Choroid plexus epithelial cell (primary cell): ENCODE measurements around the gene FAM187B.

Experiments
- DNase-seq: peaks from one replicate; pipeline ENCODE4 v3.0.0-alpha.2; 2010; ENCODE audit warnings: low read depth
- H3K4me3 ChIP-seq: 2 replicates; pipeline ENCODE4 v1.5.1; 2011; ENCODE audit warnings: low read depth, mild to moderate bottlenecking, control low read depth, low read length, moderate library complexity
- TF ChIP-seq, protein P1 (sequence below): conservative IDR thresholded peaks from 2 replicates; pipeline ENCODE4 v1.5.1; 2011; ENCODE audit warnings: low read depth, mild to moderate bottlenecking, control low read depth, inconsistent platforms, low read length, moderate library complexity

Gene FAM187B

DNA sequence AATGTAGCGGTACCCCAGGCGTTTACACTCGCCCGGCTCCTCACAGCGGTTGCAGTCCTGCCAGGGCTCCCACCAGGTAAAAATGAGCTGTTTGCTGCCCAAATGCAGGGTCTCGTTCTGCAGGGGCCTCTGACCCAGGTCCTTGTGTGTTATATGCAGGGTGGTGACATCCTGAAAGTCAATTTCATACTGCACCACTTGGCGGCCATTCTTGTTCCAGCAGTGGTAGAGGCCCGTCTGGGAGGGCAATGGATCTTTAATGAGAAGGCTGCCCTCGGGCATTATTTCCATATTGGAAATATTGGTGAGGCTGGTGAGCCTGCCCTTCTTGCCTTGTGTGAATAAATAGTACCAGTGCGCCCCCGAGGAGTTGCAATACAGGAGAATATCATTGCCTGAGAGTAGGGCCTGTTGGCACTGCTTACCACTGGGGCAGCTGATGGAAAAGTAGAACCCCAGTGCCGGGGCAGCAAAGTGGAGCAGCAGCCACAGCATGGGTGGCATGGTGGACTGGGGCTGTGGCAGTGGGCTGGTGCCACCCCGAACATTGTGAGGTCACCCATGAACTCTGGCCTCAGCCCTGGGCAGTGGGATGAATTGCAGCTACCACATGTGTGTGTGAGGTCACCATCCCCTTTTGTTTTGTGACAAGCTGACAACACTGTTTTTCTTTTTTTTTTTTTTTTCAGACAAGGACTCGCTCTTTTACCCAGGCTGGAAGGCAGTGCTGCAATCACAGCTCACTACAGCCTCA, at the start of gene FAM187B:
Gene FAM187B, minus strand, starts transcription at position 563 of the 754 bp plus-strand sequence. Its CDS starts 59 bp downstream, at position 504.
- no peak within 1 kb of the TSS for H3K4me3 ChIP-seq
- TF ChIP-seq, protein P1, sequence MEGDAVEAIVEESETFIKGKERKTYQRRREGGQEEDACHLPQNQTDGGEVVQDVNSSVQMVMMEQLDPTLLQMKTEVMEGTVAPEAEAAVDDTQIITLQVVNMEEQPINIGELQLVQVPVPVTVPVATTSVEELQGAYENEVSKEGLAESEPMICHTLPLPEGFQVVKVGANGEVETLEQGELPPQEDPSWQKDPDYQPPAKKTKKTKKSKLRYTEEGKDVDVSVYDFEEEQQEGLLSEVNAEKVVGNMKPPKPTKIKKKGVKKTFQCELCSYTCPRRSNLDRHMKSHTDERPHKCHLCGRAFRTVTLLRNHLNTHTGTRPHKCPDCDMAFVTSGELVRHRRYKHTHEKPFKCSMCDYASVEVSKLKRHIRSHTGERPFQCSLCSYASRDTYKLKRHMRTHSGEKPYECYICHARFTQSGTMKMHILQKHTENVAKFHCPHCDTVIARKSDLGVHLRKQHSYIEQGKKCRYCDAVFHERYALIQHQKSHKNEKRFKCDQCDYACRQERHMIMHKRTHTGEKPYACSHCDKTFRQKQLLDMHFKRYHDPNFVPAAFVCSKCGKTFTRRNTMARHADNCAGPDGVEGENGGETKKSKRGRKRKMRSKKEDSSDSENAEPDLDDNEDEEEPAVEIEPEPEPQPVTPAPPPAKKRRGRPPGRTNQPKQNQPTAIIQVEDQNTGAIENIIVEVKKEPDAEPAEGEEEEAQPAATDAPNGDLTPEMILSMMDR: no peak
- DNase-seq: no peak

DNA sequence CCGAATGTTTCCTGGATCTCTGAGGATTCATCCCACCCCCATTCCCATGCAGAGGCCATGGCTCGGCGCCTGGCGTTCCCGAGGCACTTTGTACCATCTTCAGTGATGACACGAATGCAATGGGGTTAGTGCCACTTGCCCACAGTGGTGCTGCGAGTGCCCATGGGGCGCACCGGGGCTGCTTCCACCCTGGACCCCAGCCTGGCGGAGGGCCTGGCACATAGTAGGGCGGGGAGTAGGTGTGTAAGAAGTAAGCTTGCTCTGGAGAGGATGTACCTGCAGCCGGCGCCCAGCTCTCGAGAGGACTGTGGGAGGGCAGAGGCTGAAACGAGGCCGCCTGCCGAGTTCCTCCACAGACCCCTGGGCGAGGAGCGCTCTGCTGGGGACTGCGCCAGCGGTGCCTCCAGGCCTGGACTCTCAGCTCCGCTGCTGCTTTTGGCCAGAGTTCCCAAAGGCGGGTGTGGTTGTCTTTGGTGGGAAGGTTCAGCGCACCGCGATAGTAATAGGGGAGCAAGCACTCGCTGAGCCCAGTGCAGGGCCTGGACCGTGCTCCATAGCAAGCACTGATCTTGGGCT, 48.3 kb upstream of the FAM187B start:
- H3K4me3 ChIP-seq: no peak overlapping the region
- no peak for DNase-seq
- TF ChIP-seq, protein P1: no peak

DNA sequence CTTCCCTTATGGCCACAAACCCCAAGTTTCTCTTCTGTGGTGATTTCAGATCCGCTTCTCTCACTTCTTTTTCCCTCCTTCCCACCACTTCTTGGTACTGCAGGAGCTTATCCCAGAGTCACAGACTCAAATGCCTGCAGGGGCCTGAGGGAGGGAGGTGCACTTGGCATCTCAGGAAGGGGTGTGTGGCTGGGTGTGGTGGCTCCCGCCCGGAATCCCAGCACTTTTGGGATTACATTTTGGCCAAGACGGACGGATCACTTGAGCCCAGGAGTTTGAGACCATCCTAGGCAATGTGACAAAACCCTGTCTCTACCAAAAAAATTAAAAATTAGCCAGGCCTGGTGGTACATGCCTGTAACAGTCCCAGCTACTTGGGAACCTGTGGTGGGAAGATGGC, 45.8 kb upstream of the FAM187B start:
- DNase-seq: no peak
- TF ChIP-seq, protein P1: no peak
- no peak overlapping the region for H3K4me3 ChIP-seq

DNA sequence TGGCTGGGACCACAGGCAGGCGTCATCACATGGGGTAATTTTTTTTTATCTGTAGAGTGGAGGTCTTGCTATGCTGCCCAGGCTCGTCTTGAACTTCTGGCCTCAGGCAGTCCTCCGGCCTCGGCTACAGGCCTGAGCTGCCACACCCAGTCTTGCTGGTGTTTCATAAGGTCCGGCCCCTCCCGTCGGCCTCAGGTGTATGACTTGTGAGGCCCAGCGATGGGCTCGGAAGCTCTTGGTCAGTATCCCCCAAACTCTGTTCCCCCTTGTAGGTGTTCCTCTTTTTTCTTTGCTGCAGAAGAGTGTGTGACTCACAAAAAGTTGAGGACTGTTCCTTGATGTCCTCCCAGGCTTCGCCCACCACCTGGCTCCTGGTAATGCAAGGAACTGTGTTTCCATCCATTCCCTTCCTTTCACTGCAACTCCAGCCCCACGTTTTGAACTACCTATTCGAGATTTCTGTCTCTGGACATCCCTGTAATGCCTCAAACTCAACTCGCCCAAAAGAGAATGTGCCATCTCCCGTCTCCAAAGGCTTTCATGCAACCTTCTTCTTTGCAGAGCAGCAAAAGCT, 45.2 kb upstream of the FAM187B start:
- TF ChIP-seq, protein P1: no peak
- no peak for DNase-seq
- H3K4me3 ChIP-seq: no peak overlapping the region

DNA sequence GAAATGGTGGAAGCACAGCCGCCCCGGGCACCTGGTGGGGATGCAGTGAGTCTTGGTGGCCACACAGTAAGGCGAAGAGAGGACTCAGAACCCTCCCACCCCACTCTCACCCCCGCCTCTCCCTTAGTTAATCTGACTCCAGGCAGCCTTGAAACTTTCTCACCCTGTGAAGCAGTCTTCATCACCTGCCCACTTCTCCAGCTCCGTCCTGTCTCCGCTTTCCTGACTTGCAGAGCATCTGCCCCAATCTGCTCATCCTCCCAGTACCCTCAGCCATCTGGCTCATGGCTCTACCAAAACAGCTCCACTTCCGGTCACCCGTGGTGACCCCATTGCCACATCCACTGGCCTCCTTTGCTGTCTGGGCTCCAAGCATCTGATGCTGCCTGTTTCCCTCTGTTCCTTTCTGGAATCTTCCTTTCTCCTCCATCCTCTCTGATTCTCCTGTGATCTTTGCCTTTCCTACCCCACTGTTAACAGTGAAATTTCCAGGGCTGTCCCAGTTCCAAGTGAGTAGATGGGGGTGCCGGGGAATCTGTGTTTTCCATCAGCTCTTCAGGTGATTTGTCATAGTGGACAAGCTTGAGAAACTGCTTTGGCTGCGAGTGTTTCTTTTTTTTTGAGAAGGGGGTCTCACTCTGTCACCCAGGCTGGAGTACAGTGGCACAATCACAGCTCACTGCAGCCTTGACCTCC, 44.6 kb upstream of the FAM187B start:
- TF ChIP-seq, protein P1: no peak
- no peak overlapping the region for H3K4me3 ChIP-seq
- no peak for DNase-seq

DNA sequence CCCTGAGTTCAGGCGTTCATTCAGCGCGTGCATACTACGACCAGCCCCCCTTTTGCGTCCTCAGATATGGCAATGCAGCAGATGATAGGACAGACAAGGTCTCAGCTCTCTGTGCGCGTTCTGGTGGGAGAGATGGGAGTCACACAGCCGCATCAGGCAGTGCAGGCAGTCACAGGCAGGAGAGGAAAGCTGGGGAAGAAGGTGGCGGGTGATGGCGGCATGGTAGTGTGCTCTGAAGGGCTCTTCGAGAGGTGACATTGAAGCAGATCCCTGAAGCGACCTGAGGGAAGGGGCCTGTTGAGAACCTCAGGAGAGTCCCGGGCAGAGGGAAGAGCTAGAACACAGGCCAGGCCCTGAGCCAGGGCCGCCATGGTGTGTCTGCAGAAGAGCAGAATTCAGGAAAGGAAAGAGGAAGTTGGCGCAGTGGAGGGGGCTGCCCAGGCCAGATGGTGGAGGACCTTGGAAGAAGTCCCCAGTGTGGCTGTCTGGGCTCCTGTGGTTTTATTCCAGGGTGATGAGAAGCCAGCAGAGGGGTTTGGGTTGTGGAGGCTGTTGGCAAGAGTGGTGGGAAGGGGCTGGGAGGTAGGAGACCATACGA, 43.7 kb upstream of the FAM187B start:
- H3K4me3 ChIP-seq: no peak overlapping the region
- TF ChIP-seq, protein P1: no peak
- DNase-seq: no peak
